ENCODE measurements around the gene TBC1D13.
"Not testable (repeated sequence)": the region's sequence is repeated elsewhere in the genome, so short reads cannot be mapped to it uniquely, and the experiment has no call there.

The TBC1D13 gene

GRCh38 chr9:128835246-128836210 is 48.5 kb downstream of the TBC1D13 start:
- Histone ChIP-seq H3K4me1 (ENCODE audit: control insufficient read depth, insufficient read depth, low read length) (no peaks in the 10 kb centered on the region), H3K4me3 (ENCODE audit: low read depth, low read length) (no peak overlapping the region), H3K36me3 (ENCODE audit: control insufficient read depth, insufficient read depth, low read length) (peaks cover 36% of the 10 kb centered on the region), H3K27me3 (ENCODE audit: control insufficient read depth, insufficient read depth, low read length) (no peaks in the 10 kb centered on the region), H3K9ac (ENCODE audit: low read depth, low read length) (no peak overlapping the region), H3K27ac (ENCODE audit: low read depth, low read length) (no peak overlapping the region), H3K9me3 (ENCODE audit: control insufficient read depth, insufficient read depth, low read length) (no peaks in the 10 kb centered on the region)

GRCh38 chr9:128836509-128837145 is 49.6 kb downstream of the TBC1D13 start:
- H3K27ac ChIP-seq (ENCODE audit: low read depth, low read length), result no peak overlapping the region
- H3K36me3 ChIP-seq (ENCODE audit: control insufficient read depth, insufficient read depth, low read length), result peaks cover 36% of the 10 kb centered on the region

DNA sequence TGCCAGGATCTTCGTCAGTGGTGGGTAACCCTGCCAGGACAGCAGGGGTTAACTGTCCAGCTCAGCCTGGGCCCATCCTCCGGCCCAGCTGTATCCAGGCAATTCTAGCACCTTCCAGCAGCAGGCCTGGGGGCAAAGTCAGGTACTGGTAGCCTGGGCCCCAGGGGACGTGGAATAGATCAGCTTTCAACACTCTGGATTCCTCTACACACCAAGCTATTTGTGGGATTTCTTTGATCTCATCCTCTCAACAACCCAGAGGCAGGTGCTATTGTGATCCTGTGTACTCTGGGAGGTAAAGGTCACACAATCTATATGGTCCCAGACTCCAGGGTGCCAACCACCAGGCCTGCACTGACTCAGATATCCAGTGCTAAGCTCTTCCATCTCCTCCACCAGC is 51.3 kb downstream of the TBC1D13 start:
- no peaks in the 10 kb centered on the region for H3K4me1 ChIP-seq (ENCODE audit: control insufficient read depth, insufficient read depth, low read length)
- H3K9ac ChIP-seq (ENCODE audit: low read depth, low read length), result no peak overlapping the region; the same call in 1 of the 2 replicates
- no peaks in the 10 kb centered on the region for H3K27me3 ChIP-seq (ENCODE audit: control insufficient read depth, insufficient read depth, low read length)
- no peak overlapping the region for H3K27ac ChIP-seq (ENCODE audit: low read depth, low read length)
- peaks cover 36% of the 10 kb centered on the region for H3K36me3 ChIP-seq (ENCODE audit: control insufficient read depth, insufficient read depth, low read length)
- no peaks in the 10 kb centered on the region for H3K9me3 ChIP-seq (ENCODE audit: control insufficient read depth, insufficient read depth, low read length)
- H3K4me3 ChIP-seq (ENCODE audit: low read depth, low read length), result no peak overlapping the region

More at GRCh38 chr9:128836509-128837145, 49.6 kb downstream of the TBC1D13 start:
- H3K27me3 ChIP-seq (ENCODE audit: control insufficient read depth, insufficient read depth, low read length), result no peaks in the 10 kb centered on the region
- H3K9ac ChIP-seq (ENCODE audit: low read depth, low read length), result no peak overlapping the region
- no peaks in the 10 kb centered on the region for H3K9me3 ChIP-seq (ENCODE audit: control insufficient read depth, insufficient read depth, low read length)
- no peak overlapping the region for H3K4me3 ChIP-seq (ENCODE audit: low read depth, low read length)
- H3K4me1 ChIP-seq (ENCODE audit: control insufficient read depth, insufficient read depth, low read length), result no peaks in the 10 kb centered on the region

- H3K36me3 ChIP-seq (ENCODE audit: control insufficient read depth, insufficient read depth, low read length), result peaks cover 25% of the 10 kb centered on the region
- no peaks in the 10 kb centered on the region for H3K27me3 ChIP-seq (ENCODE audit: control insufficient read depth, insufficient read depth, low read length)
- H3K4me3 ChIP-seq (ENCODE audit: low read depth, low read length), result no peak overlapping the region
- H3K9ac ChIP-seq (ENCODE audit: low read depth, low read length), result no peak overlapping the region
- H3K27ac ChIP-seq (ENCODE audit: low read depth, low read length), result no peak overlapping the region
- H3K4me1 ChIP-seq (ENCODE audit: control insufficient read depth, insufficient read depth, low read length), result no peaks in the 10 kb centered on the region
- no peaks in the 10 kb centered on the region for H3K9me3 ChIP-seq (ENCODE audit: control insufficient read depth, insufficient read depth, low read length)
Measured at GRCh38 chr9:128840524-128840923, 53.5 kb downstream of the TBC1D13 start.

DNA sequence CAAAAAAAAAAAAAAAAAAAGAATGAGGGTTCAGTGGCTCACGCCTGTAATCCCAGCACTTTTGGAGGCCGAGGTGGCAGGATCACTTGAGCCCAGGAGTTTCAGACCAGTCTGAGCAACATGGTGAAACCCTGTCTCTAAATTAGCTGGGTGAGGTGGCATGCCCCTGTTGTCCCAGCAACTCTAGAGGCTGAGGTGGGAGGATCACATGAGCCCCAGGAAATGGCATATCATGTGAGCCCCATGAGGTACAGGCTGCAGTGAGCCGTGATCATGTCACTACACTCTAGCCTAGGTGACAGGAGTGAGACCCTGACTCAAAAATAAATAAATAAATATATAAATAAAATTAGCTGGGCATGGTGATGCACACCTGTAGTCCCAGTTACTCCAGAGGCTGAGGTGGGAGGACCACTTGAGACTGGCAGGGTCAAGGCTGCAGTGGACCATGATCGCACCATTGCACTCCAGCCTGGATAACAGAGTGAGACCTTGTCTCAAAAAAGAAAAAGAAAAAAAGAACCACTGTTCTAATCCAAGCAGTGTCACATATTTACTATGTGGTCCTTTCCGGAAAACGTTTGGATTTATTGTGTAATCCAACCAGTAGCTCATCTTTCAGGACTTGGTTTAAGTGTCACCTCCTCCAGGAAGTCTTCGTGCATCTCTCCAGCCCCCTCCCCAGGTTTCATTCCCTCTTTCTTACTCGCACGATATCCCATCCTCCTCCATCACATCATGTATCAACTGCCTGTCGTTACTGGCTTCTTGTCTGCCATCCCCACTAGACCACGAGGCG is 54.8 kb downstream of the TBC1D13 start:
- Histone ChIP-seq H3K4me3 (ENCODE audit: low read depth, low read length) (no peak overlapping the region), H3K27me3 (ENCODE audit: control insufficient read depth, insufficient read depth, low read length) (no peaks in the 10 kb centered on the region), H3K9me3 (ENCODE audit: control insufficient read depth, insufficient read depth, low read length) (no peaks in the 10 kb centered on the region), H3K4me1 (ENCODE audit: control insufficient read depth, insufficient read depth, low read length) (no peaks in the 10 kb centered on the region), H3K36me3 (ENCODE audit: control insufficient read depth, insufficient read depth, low read length) (peaks cover 18% of the 10 kb centered on the region), H3K9ac (ENCODE audit: low read depth, low read length) (no peak overlapping the region), H3K27ac (ENCODE audit: low read depth, low read length) (no peak overlapping the region)

- H3K9ac ChIP-seq (ENCODE audit: low read depth, low read length); H3K4me1 ChIP-seq (ENCODE audit: control insufficient read depth, insufficient read depth, low read length); H3K27me3 ChIP-seq (ENCODE audit: control insufficient read depth, insufficient read depth, low read length); H3K9me3 ChIP-seq (ENCODE audit: control insufficient read depth, insufficient read depth, low read length); H3K4me3 ChIP-seq (ENCODE audit: low read depth, low read length); H3K27ac ChIP-seq (ENCODE audit: low read depth, low read length): not testable (repeated sequence)
- peaks cover 12% of the 10 kb centered on the region for H3K36me3 ChIP-seq (ENCODE audit: control insufficient read depth, insufficient read depth, low read length)
Measured at GRCh38 chr9:128843171-128843570, 56.1 kb downstream of the TBC1D13 start.

GRCh38 chr9:128845186-128845931 is 58.3 kb downstream of the TBC1D13 start:
- peaks cover 8% of the 10 kb centered on the region; the same call in 1 of the 2 replicates for H3K36me3 ChIP-seq (ENCODE audit: control insufficient read depth, insufficient read depth, low read length)
- no peak overlapping the region for H3K27ac ChIP-seq (ENCODE audit: low read depth, low read length)
- no peak overlapping the region for H3K9ac ChIP-seq (ENCODE audit: low read depth, low read length)
- no peaks in the 10 kb centered on the region for H3K4me1 ChIP-seq (ENCODE audit: control insufficient read depth, insufficient read depth, low read length)
- H3K9me3 ChIP-seq (ENCODE audit: control insufficient read depth, insufficient read depth, low read length), result no peaks in the 10 kb centered on the region
- H3K27me3 ChIP-seq (ENCODE audit: control insufficient read depth, insufficient read depth, low read length), result no peaks in the 10 kb centered on the region
- no peak overlapping the region for H3K4me3 ChIP-seq (ENCODE audit: low read depth, low read length)

DNA sequence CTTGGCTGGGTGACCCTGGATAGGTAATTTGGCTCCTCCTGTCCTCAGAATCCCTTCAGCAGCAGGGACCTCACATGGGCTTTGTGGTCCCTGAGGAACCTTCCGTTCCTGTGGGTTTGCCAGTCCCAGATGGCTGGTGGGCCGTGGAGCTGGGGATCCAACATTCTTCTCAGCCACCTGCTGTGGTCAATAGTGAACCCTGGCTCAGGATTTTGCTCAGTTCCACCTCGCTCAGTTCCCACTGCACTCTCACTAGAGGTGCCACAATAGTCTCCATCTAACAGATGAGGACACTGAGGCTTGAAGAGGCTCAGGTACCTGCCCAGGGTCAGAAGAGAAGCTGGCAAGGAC is 59.6 kb downstream of the TBC1D13 start:
- Histone ChIP-seq H3K4me3 (ENCODE audit: low read depth, low read length) (no peak overlapping the region), H3K9ac (ENCODE audit: low read depth, low read length) (no peak overlapping the region), H3K36me3 (ENCODE audit: control insufficient read depth, insufficient read depth, low read length) (peaks cover 8% of the 10 kb centered on the region; the same call in 1 of the 2 replicates), H3K27me3 (ENCODE audit: control insufficient read depth, insufficient read depth, low read length) (no peaks in the 10 kb centered on the region), H3K9me3 (ENCODE audit: control insufficient read depth, insufficient read depth, low read length) (0 out of 2 replicates have a peak, but pooled peaks cover 5% of the 10 kb centered on the region), H3K4me1 (ENCODE audit: control insufficient read depth, insufficient read depth, low read length) (no peaks in the 10 kb centered on the region), H3K27ac (ENCODE audit: low read depth, low read length) (no peak overlapping the region)

- Histone ChIP-seq H3K4me3 (ENCODE audit: low read depth, low read length) (no peak overlapping the region), H3K27ac (ENCODE audit: low read depth, low read length) (no peak overlapping the region), H3K36me3 (ENCODE audit: control insufficient read depth, insufficient read depth, low read length) (no peaks in the 10 kb centered on the region), H3K27me3 (ENCODE audit: control insufficient read depth, insufficient read depth, low read length) (no peaks in the 10 kb centered on the region), H3K9ac (ENCODE audit: low read depth, low read length) (no peak overlapping the region), H3K4me1 (ENCODE audit: control insufficient read depth, insufficient read depth, low read length) (no peaks in the 10 kb centered on the region), H3K9me3 (ENCODE audit: control insufficient read depth, insufficient read depth, low read length) (0 out of 2 replicates have a peak, but pooled peaks cover 5% of the 10 kb centered on the region)
Measured at GRCh38 chr9:128847803-128848202, 60.8 kb downstream of the TBC1D13 start.

DNA sequence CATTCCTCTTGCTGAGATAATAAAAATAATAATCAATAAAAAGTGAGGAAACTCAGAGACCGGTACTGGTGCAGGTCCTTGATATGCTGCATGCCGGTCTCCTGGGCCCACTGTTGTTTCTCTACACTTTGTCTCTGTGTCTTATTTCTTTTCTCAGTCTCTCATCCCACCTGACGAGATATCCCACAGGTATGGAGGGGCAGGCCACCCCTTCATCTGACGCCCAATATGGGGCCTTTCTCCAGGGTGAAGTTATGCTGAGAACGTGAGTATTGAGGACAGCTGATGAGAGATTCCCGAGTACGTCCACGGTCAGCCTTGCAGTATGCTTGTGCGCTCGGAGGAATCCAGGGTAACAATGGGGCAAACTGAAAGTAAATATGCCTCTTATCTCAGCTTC is 64.0 kb downstream of the TBC1D13 start:
- H3K9me3 ChIP-seq (ENCODE audit: control insufficient read depth, insufficient read depth, low read length); H3K27me3 ChIP-seq (ENCODE audit: control insufficient read depth, insufficient read depth, low read length); H3K4me3 ChIP-seq (ENCODE audit: low read depth, low read length); H3K4me1 ChIP-seq (ENCODE audit: control insufficient read depth, insufficient read depth, low read length); H3K27ac ChIP-seq (ENCODE audit: low read depth, low read length); H3K9ac ChIP-seq (ENCODE audit: low read depth, low read length); H3K36me3 ChIP-seq (ENCODE audit: control insufficient read depth, insufficient read depth, low read length): not testable (repeated sequence)
